Measurements from ENCODE around the gene ACBD4. TPM values are rescaled to one million over a fixed set of nuclear protein-coding genes. Genes with fewer than 3 reads are reported as not detected.

Gene ACBD4
- total RNA-seq, 1 donor from 2014 or later, result 14.7 TPM

- Mint-ChIP-seq H3K36me3 (ENCODE audit: low read depth) (peaks cover 28% of the 10 kb centered on the region), H3K9me3 (no peaks in the 10 kb centered on the region), H3K27ac (no peak overlapping the region), H3K4me1 (peaks cover 37% of the 10 kb centered on the region), H3K4me3 (no peak overlapping the region), H3K27me3 (no peaks in the 10 kb centered on the region)
- no peak for DNase-seq
- intact Hi-C loops (cut with micrococcal nuclease), result no loop called here
Observed at GRCh38 chr17:45155483-45155882, 20.0 kb downstream of the ACBD4 start.

DNA sequence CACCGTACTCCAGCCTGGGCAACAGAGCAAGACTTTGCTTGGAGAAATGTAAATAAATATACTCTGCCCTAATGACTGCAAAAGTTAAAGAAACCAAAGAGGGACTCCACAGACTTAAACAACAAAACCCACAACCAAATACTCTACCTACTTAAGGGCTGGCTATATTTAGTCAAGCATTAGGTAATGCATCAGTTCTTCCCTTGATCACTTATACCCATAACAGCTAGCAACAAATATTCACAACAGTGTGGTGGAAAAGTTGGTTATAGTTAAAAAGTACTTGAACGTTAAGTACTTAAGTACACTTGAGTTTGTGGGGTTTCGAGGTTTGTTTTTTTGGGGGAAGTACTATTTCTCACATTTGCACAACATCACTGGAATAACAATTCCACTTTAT lies 20.8 kb downstream of the ACBD4 start:
- no peak overlapping the region for H3K4me3 Mint-ChIP-seq
- peak overlapping the region; percentile 65 for H3K27ac Mint-ChIP-seq
- DNase-seq, result no peak
- peaks cover 32% of the 10 kb centered on the region for H3K4me1 Mint-ChIP-seq
- peaks cover 24% of the 10 kb centered on the region for H3K36me3 Mint-ChIP-seq (ENCODE audit: low read depth)
- H3K27me3 Mint-ChIP-seq, result no peaks in the 10 kb centered on the region
- H3K9me3 Mint-ChIP-seq, result no peaks in the 10 kb centered on the region
- intact Hi-C loops (cut with micrococcal nuclease), result no loop called here

DNA sequence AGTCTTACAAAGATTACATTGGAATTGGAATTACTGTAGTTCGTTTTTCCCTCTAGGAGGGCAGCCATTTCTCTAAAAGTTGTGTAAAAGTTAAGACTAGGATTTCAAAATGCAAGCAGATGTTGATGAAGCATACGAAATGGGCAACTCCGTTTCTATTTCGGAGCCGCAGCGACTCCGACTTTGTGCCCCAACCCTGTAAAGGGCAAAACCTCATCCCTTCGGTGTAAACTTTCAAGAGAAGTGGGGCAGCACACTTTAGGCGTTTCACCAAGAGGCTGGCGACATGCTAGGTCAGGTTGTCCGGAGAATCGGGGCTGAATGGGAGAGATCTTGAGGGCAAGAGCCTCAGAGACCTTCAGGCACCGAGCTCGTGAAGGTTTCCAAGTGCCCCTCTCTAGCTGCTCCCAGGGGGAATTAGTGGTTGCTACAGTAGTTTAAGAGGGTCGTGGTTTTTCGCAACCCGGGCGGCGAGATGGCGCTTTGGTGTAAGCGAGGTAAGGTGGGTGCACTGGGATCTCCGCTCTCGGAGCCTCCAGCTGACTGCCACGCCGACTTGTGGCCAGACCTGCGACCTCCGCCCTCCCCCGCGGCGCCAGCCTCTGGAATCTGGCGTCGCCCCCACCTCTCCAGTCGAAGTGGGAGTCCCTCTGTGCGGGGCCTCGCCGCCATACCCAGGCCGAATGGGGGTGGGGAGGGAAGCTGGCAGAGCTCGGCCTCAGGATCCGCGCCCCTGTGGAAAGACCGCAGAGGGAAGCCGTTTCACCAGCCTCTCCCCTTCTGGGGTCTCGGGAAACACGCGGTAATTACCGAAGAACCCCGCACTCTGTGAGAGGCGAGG lies 25.2 kb downstream of the ACBD4 start:
- H3K4me3 Mint-ChIP-seq, result peak overlapping the region; percentile 99
- DNase-seq, result peak; percentile 88
- peak overlapping the region; percentile 98 for H3K27ac Mint-ChIP-seq
- no peaks in the 10 kb centered on the region for H3K27me3 Mint-ChIP-seq
- H3K4me1 Mint-ChIP-seq, result peaks cover 40% of the 10 kb centered on the region
- H3K9me3 Mint-ChIP-seq, result no peaks in the 10 kb centered on the region
- intact Hi-C loops (cut with micrococcal nuclease), result loop anchor here (1.0 to 2.0 kb wide), 4 partner anchors 12 to 146 kb away; partner anchors contain the start of genes ACBD4 and HEXIM1
- H3K36me3 Mint-ChIP-seq (ENCODE audit: low read depth), result peaks cover 29% of the 10 kb centered on the region

DNA sequence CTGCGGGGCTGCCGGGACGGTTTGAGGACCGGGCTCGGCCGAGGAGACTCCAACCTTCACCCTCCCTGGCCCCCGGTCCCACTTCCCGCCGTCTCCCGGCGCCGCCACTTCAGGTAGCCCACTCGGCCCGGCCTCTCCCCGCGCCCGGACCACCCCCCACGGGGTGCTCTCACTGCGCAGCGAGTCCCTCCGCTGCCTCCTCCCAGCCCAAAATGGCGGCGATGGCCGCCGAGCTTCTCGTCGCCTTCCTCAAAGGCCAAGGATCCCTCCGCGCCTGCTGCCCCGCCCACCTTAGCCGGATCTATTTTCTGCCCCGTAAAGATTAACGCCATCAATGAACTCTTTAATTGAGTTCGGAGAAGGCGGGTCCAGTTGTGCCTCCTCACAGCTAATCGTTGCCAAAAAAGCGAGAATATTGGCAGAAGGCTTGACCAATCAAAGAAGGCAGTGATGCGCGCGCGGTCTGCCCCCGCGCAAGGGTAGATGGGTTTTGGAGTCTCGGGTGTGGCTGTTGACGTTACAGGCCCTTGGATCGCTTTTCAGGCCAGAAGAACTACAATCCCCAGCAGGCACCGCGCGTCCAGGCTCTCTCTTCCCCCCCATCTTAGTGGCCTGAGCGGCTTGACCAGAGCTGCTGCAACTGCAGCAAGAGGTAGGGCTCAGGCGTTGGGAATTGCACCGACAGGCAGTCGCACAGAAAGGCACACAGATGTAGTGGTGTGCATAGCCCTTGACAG lies 26.0 kb downstream of the ACBD4 start, which contains the start of gene HEXIM2:
Gene HEXIM2 (plus strand): TSS at position 588 of the 737 bp plus-strand sequence. CDS start 919 bp downstream, outside the sequence.
- peak within 1 kb of the TSS; percentile 98 for H3K27ac Mint-ChIP-seq
- no peaks in the 10 kb centered on the region for H3K9me3 Mint-ChIP-seq
- H3K4me1 Mint-ChIP-seq, result peaks cover 36% of the 10 kb centered on the region
- intact Hi-C loops (cut with micrococcal nuclease), result loop anchor here (1.0 to 2.0 kb wide), 4 partner anchors 13 to 145 kb away; partner anchors contain the start of genes ACBD4 and HEXIM1
- peak; percentile 100 for DNase-seq
- peaks cover 29% of the 10 kb centered on the region for H3K36me3 Mint-ChIP-seq (ENCODE audit: low read depth)
- no peaks in the 10 kb centered on the region for H3K27me3 Mint-ChIP-seq
- peak within 1 kb of the TSS; percentile 99 for H3K4me3 Mint-ChIP-seq

DNA sequence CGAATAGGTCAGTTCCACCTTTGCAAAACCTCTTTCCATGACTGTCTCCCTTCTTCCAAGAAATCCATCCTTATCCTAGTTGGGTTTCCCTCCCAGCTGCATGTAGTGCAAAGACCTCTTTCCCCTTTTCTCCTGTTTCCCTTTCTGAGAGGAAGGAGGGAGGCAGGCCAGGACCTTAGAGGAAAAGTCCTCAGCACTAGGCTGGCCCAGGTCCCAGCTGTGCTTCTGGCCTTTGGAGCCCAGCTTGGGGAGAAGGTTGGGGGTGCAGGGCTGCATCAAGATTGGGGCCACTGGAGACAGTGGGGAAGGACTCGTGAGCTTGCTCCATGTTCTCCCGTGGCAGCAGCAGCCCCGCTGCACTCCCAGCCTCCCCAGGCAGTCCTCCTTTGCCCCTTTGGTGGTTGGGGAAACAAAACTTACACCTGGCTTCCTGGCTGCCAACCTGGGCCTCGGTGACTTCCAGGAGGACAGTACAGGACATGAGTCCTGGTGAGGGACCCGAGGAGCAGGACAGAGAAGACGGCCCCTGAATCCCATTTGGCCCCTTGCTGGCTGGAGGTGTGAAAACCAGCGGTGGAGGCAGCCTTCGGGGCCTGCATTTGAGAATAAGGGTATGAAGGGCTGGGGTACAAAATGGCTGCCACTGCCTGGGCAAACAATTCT lies 26.7 kb downstream of the ACBD4 start:
- Mint-ChIP-seq H3K9me3 (no peaks in the 10 kb centered on the region), H3K27me3 (no peaks in the 10 kb centered on the region), H3K4me3 (peak overlapping the region; percentile 99), H3K36me3 (ENCODE audit: low read depth) (peaks cover 29% of the 10 kb centered on the region), H3K4me1 (peaks cover 36% of the 10 kb centered on the region), H3K27ac (peak overlapping the region; percentile 98)
- no peak for DNase-seq
- intact Hi-C loops (cut with micrococcal nuclease), result no loop called here

DNA sequence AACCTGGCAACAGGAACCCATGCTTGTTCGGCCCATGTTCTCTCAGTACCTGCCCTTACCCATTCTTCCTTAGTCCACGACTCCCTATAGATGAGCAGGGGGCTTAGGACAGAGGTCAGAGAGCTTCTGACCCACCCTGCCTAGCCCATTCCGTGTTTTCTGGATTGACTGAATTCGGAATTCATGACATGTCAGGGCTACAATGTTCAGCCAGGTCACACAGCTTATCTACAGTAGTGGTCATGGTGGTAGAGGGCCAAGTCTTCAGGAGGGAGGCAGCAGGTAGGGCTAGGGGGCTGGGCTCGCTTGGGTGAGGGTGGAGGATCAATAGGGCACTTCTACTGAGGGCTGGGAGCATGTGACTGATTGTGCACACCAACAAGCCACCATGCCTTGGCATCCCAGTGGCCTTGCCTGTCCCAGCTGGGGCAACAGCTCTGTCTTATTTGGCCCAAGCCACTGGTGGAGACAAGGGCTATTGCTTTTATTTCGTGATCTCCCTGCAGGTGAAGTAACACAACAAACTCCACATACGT lies 29.3 kb downstream of the ACBD4 start:
- Mint-ChIP-seq H3K27me3 (no peaks in the 10 kb centered on the region), H3K4me1 (peaks cover 21% of the 10 kb centered on the region), H3K4me3 (no peak overlapping the region), H3K27ac (no peak overlapping the region), H3K36me3 (ENCODE audit: low read depth) (peaks cover 12% of the 10 kb centered on the region), H3K9me3 (no peaks in the 10 kb centered on the region)
- intact Hi-C loops (cut with micrococcal nuclease), result no loop called here
- DNase-seq, result no peak

GRCh38 chr17:45168991-45169752 lies 33.7 kb downstream of the ACBD4 start:
- Mint-ChIP-seq H3K36me3 (ENCODE audit: low read depth) (peaks cover 5% of the 10 kb centered on the region), H3K27me3 (no peaks in the 10 kb centered on the region), H3K4me1 (peaks cover 25% of the 10 kb centered on the region), H3K9me3 (no peaks in the 10 kb centered on the region), H3K4me3 (no peak overlapping the region), H3K27ac (no peak overlapping the region)
- intact Hi-C loops (cut with micrococcal nuclease), result no loop called here
- no peak for DNase-seq

DNA sequence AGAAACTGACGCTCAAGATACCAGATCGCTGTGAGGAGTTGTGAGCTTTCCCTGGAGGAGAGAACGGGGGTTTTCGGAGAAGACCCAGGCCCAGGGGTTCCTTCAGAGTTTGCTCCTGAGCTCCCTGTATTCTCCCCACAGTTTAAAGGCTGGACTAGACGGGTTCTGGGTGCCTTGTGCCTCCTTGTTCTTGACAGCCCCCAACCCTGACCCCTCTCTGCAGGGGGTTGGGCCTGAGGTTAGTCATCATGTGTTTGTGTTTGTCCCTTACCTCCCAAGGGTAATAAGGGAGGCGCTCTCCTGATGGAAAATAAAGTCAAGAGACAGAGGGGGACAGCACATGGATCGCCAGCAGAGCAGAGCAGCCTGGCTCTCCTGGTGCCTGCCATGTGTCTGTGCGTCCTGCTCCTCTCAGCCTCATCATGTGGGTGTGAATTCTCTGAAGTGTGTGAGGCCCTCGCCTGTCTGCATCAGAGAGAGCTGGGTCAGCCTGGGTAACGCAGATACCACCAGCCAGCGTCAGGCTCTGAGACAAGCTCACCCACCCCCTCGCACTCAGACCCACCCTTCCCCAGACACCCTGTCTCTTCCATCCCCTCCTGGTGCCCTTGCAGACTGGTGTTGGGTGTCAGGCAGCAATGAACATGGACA lies 34.9 kb downstream of the ACBD4 start:
- intact Hi-C loops (cut with micrococcal nuclease), result no loop called here
- no peaks in the 10 kb centered on the region for H3K27me3 Mint-ChIP-seq
- H3K36me3 Mint-ChIP-seq (ENCODE audit: low read depth), result no peaks in the 10 kb centered on the region
- H3K4me1 Mint-ChIP-seq, result peaks cover 18% of the 10 kb centered on the region
- H3K9me3 Mint-ChIP-seq, result no peaks in the 10 kb centered on the region
- H3K27ac Mint-ChIP-seq, result peak overlapping the region; percentile 72
- H3K4me3 Mint-ChIP-seq, result no peak overlapping the region
- DNase-seq, result no peak

GRCh38 chr17:45170931-45171337 lies 35.4 kb downstream of the ACBD4 start:
- Mint-ChIP-seq H3K27ac (peak overlapping the region; percentile 72), H3K36me3 (ENCODE audit: low read depth) (no peaks in the 10 kb centered on the region), H3K27me3 (no peaks in the 10 kb centered on the region), H3K9me3 (no peaks in the 10 kb centered on the region), H3K4me1 (peaks cover 19% of the 10 kb centered on the region), H3K4me3 (no peak overlapping the region)
- DNase-seq, result no peak
- intact Hi-C loops (cut with micrococcal nuclease), result no loop called here

DNA sequence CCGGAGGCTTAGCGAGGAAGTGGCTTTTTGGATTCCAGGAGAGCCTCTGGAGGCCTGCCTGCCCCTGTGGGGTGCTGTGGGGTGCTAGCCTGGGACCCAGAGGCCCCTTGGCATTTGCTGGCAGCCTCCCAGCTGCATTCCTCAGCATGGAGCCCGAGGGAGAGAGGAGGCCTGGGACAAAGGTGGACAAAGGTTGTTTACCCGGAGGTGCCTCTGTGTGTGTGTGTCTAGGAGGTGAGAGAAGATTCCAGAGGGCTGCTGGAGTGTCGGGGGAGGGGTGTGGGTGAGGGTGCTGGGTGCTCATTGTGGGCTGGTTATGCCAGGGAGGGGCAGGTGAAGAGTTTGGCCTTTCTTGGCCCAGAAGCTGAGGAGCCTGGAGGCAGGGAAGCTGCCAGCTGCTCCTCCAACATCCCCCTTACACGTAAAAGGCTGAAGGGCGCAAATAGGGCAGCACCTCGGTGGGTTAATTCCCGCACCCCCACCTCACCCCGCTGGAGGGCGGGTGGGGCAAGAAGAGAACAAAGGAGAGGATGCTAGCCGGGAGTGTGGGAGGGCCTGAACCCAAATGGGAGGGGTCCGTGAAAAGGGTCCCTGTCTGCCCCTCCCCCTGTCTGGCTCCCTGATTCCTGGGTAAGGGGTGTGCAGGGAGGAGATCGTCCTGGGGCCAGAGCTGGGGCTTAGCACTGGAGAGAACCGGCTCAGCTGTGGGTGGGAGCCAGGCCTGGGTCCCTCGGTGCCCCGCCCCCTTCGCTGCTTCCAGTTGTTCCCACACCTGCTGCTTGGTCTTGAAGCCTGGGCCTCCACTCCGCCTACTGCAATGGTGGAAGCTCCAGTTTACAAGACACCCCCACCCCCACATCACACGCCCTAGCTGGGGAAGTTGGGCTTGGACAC lies 36.1 kb downstream of the ACBD4 start:
- DNase-seq, result no peak
- intact Hi-C loops (cut with micrococcal nuclease), result loop anchor here (1.0 to 2.0 kb wide), 2 partner anchors 23 to 37 kb away; partner anchors contain the start of genes ACBD4 and HEXIM1
- peak overlapping the region; percentile 39 for H3K4me3 Mint-ChIP-seq
- peaks cover 19% of the 10 kb centered on the region for H3K4me1 Mint-ChIP-seq
- H3K27ac Mint-ChIP-seq, result peak overlapping the region; percentile 84
- no peaks in the 10 kb centered on the region for H3K36me3 Mint-ChIP-seq (ENCODE audit: low read depth)
- H3K9me3 Mint-ChIP-seq, result no peaks in the 10 kb centered on the region
- no peaks in the 10 kb centered on the region for H3K27me3 Mint-ChIP-seq

DNA sequence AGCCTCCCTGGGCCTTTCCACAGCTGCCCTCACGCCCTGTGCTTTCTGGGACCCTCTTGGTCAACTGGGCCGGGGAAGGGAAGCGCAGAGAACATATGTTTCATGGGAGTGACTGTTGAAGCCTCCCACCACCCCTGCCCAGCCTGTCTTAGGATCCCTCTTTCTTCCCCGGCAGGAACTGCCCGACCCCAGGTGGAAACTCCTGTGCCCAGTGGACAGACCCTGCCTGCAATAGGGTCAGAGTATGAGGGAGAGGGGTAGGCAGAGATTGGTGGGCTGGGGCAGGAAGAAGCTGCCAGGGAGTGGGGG lies 36.7 kb downstream of the ACBD4 start:
- no peaks in the 10 kb centered on the region for H3K9me3 Mint-ChIP-seq
- peak overlapping the region; percentile 84 for H3K27ac Mint-ChIP-seq
- peak overlapping the region; percentile 39 for H3K4me3 Mint-ChIP-seq

More for the DNA sequence above, 36.7 kb downstream of the ACBD4 start:
- intact Hi-C loops (cut with micrococcal nuclease), result loop anchor here (1.0 to 2.0 kb wide), 2 partner anchors 24 to 37 kb away; partner anchors contain the start of genes ACBD4 and HEXIM1
- no peaks in the 10 kb centered on the region for H3K36me3 Mint-ChIP-seq (ENCODE audit: low read depth)
- H3K4me1 Mint-ChIP-seq, result peaks cover 19% of the 10 kb centered on the region
- DNase-seq, result no peak
- no peaks in the 10 kb centered on the region for H3K27me3 Mint-ChIP-seq
